ENCODE measurements around the gene THBD.

Gene THBD

GRCh38 chr20:23047001-23047737, 2.3 kb downstream of the THBD start:
- TF ChIP-seq OSR1 (CRISPR knock-in tag; IDR thresholded peaks at IDR 0.05) (no peak), CSDC2 (CRISPR knock-in tag; IDR thresholded peaks at IDR 0.05) (no peak), RARB (CRISPR knock-in tag; IDR thresholded peaks at IDR 0.05) (no peak), ZC3H10 (CRISPR knock-in tag; IDR thresholded peaks at IDR 0.05) (no peak), ZNF70 (CRISPR knock-in tag; IDR thresholded peaks at IDR 0.05) (no peak), ESRRG (CRISPR knock-in tag; IDR thresholded peaks at IDR 0.05) (no peak), ZNF565 (CRISPR knock-in tag; conservative IDR thresholded peaks at IDR 0.05; ENCODE audit: low read depth) (no peak), ZFP3 (CRISPR knock-in tag; IDR thresholded peaks at IDR 0.05) (no peak), ISL1 (CRISPR knock-in tag; IDR thresholded peaks at IDR 0.05) (no peak), BACH2 (CRISPR knock-in tag; IDR thresholded peaks at IDR 0.05; ENCODE audit: borderline replicate concordance) (no peak), TOX (CRISPR knock-in tag; IDR thresholded peaks at IDR 0.05; ENCODE audit: borderline replicate concordance) (no peak), ZFP30 (CRISPR knock-in tag; IDR thresholded peaks at IDR 0.05) (no peak), TCF4 (CRISPR knock-in tag; IDR thresholded peaks at IDR 0.05; ENCODE audit: borderline replicate concordance) (no peak)
- TF ChIP-seq, protein P1, sequence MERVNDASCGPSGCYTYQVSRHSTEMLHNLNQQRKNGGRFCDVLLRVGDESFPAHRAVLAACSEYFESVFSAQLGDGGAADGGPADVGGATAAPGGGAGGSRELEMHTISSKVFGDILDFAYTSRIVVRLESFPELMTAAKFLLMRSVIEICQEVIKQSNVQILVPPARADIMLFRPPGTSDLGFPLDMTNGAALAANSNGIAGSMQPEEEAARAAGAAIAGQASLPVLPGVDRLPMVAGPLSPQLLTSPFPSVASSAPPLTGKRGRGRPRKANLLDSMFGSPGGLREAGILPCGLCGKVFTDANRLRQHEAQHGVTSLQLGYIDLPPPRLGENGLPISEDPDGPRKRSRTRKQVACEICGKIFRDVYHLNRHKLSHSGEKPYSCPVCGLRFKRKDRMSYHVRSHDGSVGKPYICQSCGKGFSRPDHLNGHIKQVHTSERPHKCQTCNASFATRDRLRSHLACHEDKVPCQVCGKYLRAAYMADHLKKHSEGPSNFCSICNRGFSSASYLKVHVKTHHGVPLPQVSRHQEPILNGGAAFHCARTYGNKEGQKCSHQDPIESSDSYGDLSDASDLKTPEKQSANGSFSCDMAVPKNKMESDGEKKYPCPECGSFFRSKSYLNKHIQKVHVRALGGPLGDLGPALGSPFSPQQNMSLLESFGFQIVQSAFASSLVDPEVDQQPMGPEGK (CRISPR knock-in tag; IDR thresholded peaks at IDR 0.05; ENCODE audit: borderline replicate concordance), result no peak
- TF ChIP-seq, protein P2, sequence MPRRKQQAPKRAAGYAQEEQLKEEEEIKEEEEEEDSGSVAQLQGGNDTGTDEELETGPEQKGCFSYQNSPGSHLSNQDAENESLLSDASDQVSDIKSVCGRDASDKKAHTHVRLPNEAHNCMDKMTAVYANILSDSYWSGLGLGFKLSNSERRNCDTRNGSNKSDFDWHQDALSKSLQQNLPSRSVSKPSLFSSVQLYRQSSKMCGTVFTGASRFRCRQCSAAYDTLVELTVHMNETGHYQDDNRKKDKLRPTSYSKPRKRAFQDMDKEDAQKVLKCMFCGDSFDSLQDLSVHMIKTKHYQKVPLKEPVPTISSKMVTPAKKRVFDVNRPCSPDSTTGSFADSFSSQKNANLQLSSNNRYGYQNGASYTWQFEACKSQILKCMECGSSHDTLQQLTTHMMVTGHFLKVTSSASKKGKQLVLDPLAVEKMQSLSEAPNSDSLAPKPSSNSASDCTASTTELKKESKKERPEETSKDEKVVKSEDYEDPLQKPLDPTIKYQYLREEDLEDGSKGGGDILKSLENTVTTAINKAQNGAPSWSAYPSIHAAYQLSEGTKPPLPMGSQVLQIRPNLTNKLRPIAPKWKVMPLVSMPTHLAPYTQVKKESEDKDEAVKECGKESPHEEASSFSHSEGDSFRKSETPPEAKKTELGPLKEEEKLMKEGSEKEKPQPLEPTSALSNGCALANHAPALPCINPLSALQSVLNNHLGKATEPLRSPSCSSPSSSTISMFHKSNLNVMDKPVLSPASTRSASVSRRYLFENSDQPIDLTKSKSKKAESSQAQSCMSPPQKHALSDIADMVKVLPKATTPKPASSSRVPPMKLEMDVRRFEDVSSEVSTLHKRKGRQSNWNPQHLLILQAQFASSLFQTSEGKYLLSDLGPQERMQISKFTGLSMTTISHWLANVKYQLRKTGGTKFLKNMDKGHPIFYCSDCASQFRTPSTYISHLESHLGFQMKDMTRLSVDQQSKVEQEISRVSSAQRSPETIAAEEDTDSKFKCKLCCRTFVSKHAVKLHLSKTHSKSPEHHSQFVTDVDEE (CRISPR knock-in tag; IDR thresholded peaks at IDR 0.05), result no peak
- TF ChIP-seq, protein P3, sequence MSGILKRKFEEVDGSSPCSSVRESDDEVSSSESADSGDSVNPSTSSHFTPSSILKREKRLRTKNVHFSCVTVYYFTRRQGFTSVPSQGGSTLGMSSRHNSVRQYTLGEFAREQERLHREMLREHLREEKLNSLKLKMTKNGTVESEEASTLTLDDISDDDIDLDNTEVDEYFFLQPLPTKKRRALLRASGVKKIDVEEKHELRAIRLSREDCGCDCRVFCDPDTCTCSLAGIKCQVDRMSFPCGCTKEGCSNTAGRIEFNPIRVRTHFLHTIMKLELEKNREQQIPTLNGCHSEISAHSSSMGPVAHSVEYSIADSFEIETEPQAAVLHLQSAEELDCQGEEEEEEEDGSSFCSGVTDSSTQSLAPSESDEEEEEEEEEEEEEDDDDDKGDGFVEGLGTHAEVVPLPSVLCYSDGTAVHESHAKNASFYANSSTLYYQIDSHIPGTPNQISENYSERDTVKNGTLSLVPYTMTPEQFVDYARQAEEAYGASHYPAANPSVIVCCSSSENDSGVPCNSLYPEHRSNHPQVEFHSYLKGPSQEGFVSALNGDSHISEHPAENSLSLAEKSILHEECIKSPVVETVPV (CRISPR knock-in tag; IDR thresholded peaks at IDR 0.05), result no peak
- TF ChIP-seq, protein P4, sequence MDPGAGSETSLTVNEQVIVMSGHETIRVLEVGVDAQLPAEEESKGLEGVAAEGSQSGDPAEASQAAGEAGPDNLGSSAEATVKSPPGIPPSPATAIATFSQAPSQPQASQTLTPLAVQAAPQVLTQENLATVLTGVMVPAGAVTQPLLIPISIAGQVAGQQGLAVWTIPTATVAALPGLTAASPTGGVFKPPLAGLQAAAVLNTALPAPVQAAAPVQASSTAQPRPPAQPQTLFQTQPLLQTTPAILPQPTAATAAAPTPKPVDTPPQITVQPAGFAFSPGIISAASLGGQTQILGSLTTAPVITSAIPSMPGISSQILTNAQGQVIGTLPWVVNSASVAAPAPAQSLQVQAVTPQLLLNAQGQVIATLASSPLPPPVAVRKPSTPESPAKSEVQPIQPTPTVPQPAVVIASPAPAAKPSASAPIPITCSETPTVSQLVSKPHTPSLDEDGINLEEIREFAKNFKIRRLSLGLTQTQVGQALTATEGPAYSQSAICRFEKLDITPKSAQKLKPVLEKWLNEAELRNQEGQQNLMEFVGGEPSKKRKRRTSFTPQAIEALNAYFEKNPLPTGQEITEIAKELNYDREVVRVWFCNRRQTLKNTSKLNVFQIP (CRISPR knock-in tag; IDR thresholded peaks at IDR 0.05; ENCODE audit: borderline replicate concordance, low read depth), result no peak
- TF ChIP-seq, protein P5, sequence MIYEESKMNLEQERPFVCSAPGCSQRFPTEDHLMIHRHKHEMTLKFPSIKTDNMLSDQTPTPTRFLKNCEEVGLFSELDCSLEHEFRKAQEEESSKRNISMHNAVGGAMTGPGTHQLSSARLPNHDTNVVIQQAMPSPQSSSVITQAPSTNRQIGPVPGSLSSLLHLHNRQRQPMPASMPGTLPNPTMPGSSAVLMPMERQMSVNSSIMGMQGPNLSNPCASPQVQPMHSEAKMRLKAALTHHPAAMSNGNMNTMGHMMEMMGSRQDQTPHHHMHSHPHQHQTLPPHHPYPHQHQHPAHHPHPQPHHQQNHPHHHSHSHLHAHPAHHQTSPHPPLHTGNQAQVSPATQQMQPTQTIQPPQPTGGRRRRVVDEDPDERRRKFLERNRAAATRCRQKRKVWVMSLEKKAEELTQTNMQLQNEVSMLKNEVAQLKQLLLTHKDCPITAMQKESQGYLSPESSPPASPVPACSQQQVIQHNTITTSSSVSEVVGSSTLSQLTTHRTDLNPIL (CRISPR knock-in tag; IDR thresholded peaks at IDR 0.05; ENCODE audit: low read depth), result no peak
- no peak for ATAC-seq

- ATAC-seq, result no peak
- TF ChIP-seq OSR1 (CRISPR knock-in tag; IDR thresholded peaks at IDR 0.05), result no peak
- TF ChIP-seq, protein P5 (CRISPR knock-in tag; IDR thresholded peaks at IDR 0.05; ENCODE audit: low read depth), result no peak
- no peak for TF ChIP-seq ZC3H10 (CRISPR knock-in tag; IDR thresholded peaks at IDR 0.05)
- no peak for TF ChIP-seq ARNTL (CRISPR knock-in tag; IDR thresholded peaks at IDR 0.05; ENCODE audit: borderline replicate concordance, low read depth)
- TF ChIP-seq ZFP3 (CRISPR knock-in tag; IDR thresholded peaks at IDR 0.05), result no peak
- TF ChIP-seq BACH2 (CRISPR knock-in tag; IDR thresholded peaks at IDR 0.05; ENCODE audit: borderline replicate concordance), result no peak
- TF ChIP-seq, protein P2 (CRISPR knock-in tag; IDR thresholded peaks at IDR 0.05), result no peak
- TF ChIP-seq ZNF8 (CRISPR knock-in tag; IDR thresholded peaks at IDR 0.05), result no peak
- TF ChIP-seq, protein P4 (CRISPR knock-in tag; IDR thresholded peaks at IDR 0.05; ENCODE audit: borderline replicate concordance, low read depth), result no peak
- TF ChIP-seq GLIS3 (CRISPR knock-in tag; IDR thresholded peaks at IDR 0.05), result no peak
- TF ChIP-seq TCF4 (CRISPR knock-in tag; IDR thresholded peaks at IDR 0.05; ENCODE audit: borderline replicate concordance), result no peak
- no peak for TF ChIP-seq ESRRG (CRISPR knock-in tag; IDR thresholded peaks at IDR 0.05)
- no peak for TF ChIP-seq ZNF70 (CRISPR knock-in tag; IDR thresholded peaks at IDR 0.05)
- TF ChIP-seq RARB (CRISPR knock-in tag; IDR thresholded peaks at IDR 0.05), result no peak
- no peak for TF ChIP-seq ZNF565 (CRISPR knock-in tag; conservative IDR thresholded peaks at IDR 0.05; ENCODE audit: low read depth)
- no peak for TF ChIP-seq TOX (CRISPR knock-in tag; IDR thresholded peaks at IDR 0.05; ENCODE audit: borderline replicate concordance)
Measured at GRCh38 chr20:23046431-23046830, 3.0 kb downstream of the THBD start.

Measured in SK-N-SH treated with all-trans-retinoic acid at 6 μM for 48 hours (cell line).